GM19025 (cell line): ENCODE data around the gene RINL.
"Not testable (repeated sequence)": the region's sequence is repeated elsewhere in the genome, so short reads cannot be mapped to it uniquely, and the experiment has no call there.

Source experiments
- ATAC-seq: cut with Tn5 transposase; IDR thresholded peaks from one replicate; pipeline ENCODE4 v1.9.1; 2021; ENCODE audit warnings: mild to moderate bottlenecking, low read depth, moderate library complexity; ENCODE audit not compliant: unreplicated experiment

Gene RINL

DNA sequence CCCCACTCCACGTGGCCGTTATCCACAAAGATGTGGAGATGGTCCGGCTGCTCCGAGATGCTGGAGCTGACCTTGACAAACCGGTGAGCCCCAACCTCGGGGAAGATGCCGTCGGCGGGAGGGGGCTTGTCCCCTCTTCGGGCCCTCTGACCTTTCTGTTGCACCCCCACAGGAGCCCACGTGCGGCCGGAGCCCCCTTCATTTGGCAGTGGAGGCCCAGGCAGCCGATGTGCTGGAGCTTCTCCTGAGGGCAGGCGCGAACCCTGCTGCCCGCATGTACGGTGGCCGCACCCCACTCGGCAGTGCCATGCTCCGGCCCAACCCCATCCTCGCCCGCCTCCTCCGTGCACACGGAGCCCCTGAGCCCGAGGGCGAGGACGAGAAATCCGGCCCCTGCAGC lies 29.2 kb upstream of the RINL start:
- no peak for ATAC-seq

DNA sequence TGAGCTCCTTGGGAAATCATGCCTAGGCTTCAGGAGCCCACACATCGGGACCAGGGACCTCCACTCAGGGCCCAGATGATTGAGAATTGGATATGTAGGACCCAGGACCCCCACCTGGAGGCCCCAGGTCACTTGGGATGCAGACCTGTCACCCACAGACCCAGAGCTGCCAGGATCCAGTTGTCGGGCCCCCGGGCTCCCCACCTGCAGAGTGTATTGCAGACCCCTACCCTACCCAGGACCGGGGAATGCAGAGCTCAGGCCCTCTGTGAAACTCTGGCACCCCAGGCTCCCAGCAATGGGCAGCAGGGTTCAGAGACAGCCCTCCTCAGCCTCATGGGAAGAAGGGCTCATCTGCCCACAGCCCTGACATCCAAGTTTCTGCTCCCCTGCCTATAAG lies 27.5 kb upstream of the RINL start:
- ATAC-seq, result no peak

GRCh38 chr19:38904581-38905539 lies 26.8 kb upstream of the RINL start:
- no peak for ATAC-seq

DNA sequence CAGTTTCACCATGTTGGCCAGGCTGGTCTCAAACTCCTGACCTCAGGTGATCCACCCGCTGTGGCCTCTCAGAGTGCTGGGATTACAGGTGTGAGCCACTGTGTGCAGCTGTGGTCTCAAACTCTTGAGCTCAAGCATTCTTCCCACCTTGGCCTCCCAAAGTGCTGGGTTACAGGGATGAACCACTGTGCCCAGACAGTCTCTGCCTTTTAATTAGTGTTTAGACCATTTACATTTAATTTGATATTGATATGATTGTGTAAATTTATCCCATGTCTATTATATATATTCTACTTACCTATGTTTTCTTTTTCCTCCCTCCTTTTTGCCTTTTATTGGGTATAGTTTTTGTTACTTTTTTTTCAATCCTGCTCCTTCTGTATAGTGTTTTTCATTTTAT lies 23.6 kb upstream of the RINL start:
- ATAC-seq, result no peak

- ATAC-seq, result no peak
Observed at GRCh38 chr19:38900743-38901190, 22.7 kb upstream of the RINL start.

GRCh38 chr19:38900202-38900629 lies 22.1 kb upstream of the RINL start:
- ATAC-seq, result no peak

DNA sequence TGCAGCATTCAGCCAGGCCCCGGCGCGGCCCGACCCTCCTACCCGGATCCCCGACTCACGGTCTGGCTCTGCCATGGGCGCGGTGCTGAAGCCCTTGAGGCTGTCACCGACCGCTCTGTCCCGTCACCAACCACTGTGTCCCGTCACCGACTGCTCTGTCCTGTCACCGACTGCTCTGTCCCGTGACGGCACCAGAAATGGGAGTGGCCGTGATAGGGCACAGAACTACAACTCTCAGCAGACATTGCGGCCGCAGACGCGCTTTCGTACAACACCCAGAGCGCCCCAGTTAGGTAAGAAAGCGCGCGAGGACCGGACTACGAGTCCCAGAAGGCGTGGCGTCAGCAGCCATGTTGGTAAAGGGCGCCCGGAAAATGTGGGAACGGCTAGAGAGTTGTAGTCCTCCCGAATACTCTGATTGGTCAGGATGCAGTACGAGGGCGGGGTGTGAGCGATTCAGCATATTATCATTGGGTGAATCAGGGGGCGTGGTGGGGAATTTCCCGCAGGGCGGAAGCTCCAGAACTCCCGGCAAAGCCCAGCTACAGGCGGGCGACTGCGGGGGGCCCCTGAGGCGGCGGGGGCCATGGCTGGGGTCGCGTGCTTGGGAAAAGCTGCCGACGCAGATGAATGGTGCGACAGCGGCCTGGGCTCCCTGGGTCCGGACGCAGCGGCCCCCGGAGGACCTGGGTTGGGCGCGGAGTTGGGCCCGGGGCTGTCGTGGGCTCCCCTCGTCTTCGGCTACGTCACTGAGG lies 21.5 kb upstream of the RINL start, which contains the start of the genes NFKBIB and SIRT2:
Gene NFKBIB, plus strand, starts transcription at position 523 of the 755 bp plus-strand sequence. Its CDS starts 64 bp downstream, at position 587.
Gene SIRT2, minus strand, starts transcription at position 172 of the 755 bp plus-strand sequence. Its CDS starts 97 bp downstream, at position 75.
- ATAC-seq, result peak; percentile 91

- no peak for ATAC-seq
Observed at GRCh38 chr19:38898788-38899446, 20.8 kb upstream of the RINL start.

DNA sequence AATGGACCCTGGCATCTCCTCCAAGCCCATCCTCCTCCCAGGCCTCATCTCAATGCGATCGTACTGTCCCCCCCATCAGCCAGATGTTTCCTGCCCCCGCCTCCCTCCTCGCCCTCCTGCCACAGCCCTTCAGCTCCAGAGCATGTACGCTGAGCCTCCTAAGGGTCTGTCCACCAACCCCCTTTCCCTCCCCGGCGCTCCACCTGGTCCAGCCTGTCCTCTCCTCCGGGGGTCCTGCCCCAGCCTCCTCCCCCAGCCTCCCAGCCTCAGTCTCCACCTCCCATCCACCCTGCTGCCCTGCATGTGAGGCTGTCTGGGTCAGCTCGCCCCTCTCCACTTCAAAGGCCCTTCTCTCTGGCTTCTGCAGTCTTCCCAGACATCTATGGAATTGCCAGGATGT lies 16.9 kb upstream of the RINL start:
- no peak for ATAC-seq

DNA sequence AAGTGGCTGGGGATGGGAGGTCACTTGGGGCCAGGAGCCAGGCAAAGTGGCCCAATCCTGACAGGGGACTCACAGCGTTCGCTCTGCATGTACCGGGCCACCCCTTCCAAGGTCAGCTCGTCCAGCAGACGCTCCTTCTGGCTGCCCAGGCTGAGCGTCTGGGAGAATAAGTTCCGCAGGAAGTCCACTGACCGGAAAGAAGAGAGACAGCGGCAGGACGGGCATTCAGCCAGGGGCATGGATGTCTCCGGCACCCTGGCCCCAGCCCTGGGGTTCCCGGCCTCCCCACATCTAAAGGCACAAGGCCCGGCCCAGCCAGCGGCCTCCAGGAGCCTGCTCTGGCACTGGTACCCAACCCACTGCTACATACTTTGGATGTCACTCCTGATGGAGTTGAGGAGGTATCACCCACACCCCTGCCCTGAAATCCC lies 15.3 kb upstream of the RINL start:
- ATAC-seq, result no peak

DNA sequence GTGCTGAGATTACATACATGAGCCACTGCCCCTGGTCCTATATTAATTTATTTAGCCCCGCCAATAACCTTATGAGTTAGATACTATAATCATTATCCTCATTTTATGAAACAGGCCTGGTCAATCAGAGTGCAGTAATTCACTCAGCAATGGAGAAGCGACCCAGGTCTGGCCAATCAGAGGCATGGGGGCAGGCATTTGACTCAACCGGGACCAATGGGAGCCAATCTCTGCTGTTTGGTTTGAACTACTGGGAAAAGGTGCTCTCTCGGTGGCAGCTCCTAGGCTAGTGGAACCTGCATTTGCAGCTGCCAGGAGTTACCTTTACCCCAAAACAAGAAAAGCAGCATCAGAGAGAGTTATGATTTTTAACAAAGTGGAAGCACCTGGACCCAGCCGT lies 14.8 kb upstream of the RINL start:
- no peak for ATAC-seq

DNA sequence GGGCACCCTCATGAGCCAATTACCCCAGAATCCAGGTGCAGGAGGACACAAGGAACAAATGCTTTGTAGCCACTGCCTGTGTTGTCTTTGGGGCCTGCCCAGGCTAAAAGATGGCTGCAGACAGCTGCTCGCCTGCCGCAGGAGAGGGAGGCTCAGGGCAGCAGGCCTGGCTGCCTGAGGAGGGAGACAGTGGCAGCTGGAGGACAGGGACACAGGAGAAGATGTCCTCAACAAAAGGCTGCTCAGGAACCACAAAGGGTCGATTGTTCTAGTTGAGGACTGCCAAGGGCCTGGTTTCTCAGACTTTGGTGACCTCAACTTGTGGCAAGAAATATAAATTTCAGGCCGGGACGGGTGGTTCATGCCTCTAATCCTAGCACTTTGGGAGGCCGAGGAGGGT lies 13.7 kb upstream of the RINL start:
- no peak for ATAC-seq

DNA sequence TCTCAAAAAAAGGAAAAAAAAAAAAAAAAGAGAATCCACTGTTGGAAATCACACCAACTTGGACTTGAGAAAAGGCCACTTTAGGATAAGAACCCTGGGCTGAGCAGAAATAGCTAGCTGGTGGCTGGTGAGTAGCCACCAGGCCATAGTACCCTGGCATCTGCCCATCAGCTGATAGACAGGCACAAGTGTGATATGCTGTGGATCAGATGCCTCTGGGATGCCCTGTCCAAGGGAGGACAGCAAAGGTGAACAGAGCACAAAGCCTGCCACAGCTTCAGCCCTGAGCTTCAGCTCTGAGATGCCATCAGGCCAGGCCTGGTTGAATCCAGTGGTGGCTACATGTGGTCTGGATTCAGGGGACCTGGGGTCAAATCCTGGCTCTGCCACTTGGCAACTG lies 12.6 kb upstream of the RINL start:
- no peak for ATAC-seq

DNA sequence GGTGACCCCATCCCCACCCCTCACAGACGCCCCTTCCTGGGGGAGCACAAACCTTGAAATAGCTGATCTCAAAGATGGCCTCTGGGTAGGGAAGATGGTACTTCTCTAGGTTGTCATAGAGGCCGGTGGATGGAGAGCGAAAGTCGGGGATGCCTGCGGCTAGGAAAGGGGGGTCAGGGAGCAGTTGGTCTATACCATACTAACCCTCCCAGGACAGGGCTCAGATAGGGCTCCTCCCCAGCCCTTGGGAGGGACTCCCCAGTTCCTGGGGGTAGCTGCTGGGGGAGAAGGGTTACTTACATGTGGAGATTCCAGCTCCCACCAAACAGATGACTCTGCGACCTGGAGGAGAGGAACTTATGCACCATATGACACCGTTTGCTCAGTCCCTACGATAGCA lies 11.7 kb upstream of the RINL start:
- no peak for ATAC-seq

DNA sequence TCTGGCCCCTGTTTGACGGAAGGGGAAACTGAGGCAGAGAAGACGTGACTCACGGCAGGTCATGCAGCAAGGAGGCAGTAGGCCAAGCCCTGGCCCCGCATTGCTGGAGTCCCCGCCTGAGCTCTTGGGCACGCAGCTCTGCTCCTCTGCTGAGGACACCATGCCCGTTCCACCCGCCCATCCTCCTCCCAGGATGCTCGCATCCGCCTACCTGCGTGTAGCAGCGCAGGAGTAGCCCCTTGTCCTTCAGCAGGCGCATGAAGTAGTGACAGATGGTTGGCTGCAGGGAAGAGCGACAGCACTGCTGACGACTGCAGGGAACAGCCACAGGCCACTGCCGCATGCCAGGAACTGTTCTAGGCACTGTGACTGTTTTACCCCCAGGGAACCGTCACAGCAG lies 10.8 kb upstream of the RINL start:
- no peak for ATAC-seq

DNA sequence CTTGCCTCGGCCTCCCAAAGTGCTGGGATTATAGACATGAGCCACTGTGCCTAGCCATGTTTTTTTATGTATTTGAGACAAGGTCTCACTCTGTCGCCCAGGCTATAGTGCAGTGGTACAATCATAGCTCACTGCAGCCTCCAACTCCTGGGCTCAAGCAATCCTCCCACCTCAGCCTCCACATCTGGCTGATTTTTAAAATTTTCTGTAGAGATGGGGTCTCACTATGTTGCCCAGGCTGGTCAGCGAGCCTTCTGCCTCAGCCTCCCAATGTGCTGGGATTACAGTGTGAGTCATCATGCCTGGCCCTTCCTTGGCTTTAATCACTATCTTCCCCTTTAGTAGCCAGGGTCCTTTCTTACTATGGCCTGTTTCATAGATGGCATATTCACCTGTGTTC lies 6.6 kb upstream of the RINL start:
- not testable (repeated sequence) for ATAC-seq

DNA sequence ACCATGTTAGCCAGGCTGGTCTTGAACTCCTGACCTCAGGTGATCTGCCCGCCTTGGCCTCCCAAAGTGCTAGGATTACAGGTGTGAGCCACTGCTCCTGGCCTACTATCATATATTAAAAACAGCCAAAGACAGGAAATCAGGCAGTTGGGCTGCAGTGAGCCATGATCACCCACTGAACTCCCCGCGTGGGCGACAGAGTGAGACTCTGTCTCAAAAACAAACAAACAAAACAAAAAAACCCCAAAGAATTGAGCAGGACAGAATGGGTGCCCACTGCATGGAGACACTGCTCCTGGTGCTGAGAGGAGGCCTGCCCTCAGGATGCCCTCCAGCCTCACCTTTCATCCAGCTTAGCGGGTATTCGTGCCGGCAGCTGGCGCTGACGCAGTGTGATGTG lies 5.2 kb upstream of the RINL start:
- no peak for ATAC-seq

GRCh38 chr19:38880882-38881609 lies 3.0 kb upstream of the RINL start:
- ATAC-seq, result no peak

DNA sequence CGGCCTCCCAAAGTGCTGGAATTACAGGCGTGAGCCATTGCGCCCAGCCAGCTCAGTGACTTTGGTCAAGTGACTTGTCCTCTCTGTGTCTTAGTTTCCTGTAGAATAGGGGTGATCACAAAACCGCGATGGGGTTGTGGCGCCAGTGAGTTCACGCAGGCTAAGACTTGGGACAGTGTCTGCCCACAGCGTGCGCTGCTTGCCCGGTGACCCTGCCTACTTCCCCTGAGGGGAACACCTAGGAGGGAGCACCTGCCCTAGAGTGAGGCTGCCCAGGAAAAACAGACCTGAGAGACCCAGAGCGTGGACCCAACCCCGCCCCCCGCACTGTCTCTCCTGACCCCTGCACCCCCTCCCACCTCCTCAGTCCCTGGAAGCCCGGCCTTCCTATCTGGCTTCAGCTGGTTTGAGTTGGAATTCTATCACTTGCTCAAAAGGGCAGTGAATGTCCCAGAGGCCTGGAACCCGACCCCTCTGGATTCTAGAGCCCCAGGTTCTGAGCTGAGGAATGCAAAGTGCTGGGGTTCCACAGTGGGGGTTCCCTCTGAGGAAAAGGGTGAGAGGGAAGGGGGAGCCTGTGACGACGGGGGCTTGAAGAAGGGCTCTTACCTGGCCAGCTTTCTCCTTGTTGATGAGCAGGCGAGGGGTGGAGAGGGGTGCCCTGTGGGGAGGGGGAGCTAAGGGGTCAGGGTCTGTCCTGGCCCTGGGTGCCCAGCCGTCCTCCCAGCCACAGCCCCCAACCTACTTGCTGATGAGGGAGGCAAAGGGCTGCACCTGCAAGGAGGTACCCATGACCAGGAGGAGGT lies 2.2 kb upstream of the RINL start:
- ATAC-seq, result no peak
